NCI-H510A (cell line): Measurements from ENCODE around the gene GTF2F1.
"Not testable (repeated sequence)": the region's sequence is repeated elsewhere in the genome, so short reads cannot be mapped to it uniquely, and the experiment has no call there.

Experiments
- DNase-seq: peaks from one replicate; lab custom pipeline; 2025; lab: John Stamatoyannopoulos, UW

Gene GTF2F1

GRCh38 chr19:6355321-6356040 is 37.5 kb downstream of the GTF2F1 start:
- DNase-seq = not testable (repeated sequence)

- DNase-seq = no peak
These were observed 38.8 kb downstream of the GTF2F1 start for GRCh38 chr19:6354098-6354674.

DNA sequence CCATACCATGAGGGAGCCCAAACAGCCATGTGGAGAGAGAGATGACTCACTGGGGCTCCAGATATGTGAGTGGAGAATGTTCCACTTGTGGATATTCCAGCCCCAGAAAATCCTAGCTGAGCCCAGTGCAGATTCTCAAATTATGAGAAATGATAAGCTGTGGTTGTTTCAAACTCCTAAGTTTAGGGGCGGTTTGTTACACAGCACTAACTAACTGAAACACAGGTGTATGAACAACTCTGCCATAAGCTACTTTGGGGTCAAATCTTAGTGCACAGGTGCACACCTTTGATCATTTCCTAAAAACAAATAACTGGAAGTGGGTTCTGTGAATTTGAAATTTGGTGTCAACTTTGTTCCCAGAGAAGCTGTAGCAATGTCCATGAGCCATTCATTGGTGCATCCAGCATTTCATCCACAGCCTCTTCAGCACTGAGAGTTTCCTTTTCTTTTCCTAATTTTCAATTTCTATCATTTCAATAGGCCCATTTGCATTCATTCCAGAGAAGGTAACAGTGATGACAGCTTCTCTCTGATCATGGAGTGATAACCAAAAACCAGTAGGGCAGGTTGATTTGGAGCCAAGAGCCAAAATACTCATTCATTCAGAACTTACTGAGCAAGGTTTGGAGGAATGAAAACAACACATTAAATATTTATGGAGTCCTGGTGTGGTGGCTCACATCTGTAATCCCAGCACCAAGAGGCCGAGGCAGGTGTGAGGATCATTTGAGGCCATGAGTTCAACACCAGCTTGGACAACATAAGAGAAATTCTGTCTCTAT is 40.4 kb downstream of the GTF2F1 start:
- DNase-seq = no peak

- no peak for DNase-seq
These were observed 42.3 kb downstream of the GTF2F1 start for GRCh38 chr19:6350688-6351087.

- DNase-seq = not testable (repeated sequence)
These were observed 43.7 kb downstream of the GTF2F1 start for GRCh38 chr19:6349271-6349670.

DNA sequence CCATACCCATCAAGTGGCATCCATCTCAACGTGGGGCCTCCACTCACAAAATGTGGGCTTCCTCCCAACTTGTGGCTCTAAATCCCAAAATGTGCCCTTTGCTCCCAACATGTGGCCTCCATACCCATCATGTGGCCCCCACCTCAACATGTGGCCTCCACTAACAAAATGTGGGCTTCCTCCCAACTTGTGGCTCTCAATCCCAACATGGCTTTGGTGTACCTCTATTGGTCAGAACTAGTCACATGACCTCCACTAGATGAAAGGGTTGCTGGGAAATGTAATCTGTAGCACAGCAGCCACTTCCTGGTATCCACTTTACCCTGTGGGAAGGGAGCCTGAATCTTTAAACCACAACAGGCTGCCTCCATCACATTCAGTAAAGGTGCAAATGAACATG is 49.5 kb downstream of the GTF2F1 start:
- no peak for DNase-seq

DNA sequence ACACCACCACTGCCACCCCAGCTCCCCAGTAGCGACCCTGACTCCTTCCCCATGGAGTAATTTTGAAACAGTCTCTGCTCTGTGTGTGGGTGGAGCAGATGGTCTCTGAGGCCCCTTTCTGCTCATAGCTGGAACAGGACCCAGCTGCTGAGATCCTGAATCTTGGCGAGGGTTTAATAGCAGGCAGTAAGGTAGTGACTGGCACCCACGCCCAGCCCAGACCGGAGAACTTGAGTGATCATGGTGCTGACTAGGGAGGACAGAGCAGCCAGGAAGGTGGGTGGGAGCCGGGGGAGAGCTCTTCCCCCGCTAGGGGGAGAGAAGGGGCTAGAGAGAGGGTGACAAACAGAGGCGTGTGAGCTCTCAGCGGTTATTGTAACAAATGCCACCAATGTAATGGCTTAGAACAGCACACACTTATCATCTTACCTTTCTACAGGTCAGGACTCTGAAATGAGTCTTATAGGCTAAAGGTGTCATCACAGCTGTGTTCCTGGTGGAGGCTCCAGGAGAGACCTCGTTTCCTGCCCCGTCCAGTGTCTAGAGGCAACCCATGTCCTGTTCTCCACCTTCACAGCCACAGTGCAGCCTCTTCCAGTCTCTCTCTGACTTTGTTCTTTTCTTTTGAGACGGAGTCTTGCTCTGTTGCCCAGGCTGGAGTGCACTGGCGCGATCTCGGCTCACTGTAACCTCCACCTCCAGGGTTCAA is 52.3 kb downstream of the GTF2F1 start:
- no peak for DNase-seq

- no peak for DNase-seq
These were observed 58.3 kb downstream of the GTF2F1 start for GRCh38 chr19:6334490-6335285.

DNA sequence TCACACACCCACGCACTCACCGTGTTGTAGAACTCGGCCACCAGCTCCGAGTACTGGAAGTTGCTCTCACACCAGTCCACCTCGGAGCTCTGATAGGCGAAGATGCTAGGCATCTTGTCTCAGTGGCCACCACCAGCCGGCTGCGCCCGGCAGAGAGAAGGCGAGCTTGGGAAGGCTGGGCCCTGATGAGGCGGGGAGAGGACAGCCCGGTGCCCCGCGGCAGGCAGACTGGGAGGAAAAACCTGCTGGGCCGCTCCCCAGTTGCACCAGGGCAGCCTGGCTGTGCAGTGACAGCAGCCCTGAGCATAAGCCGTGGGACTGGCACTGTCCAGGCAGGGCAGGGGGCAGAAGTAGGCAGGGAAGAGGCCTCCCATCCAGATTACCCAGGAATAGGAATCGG is 59.5 kb downstream of the GTF2F1 start, which contains the start of gene ACER1:
Gene ACER1 (minus strand): TSS at position 174 of the 400 bp plus-strand sequence. CDS start 61 bp downstream, at position 113.
- no peak for DNase-seq
